Mucosa of descending colon (tissue), 3 donors: ENCODE data around the gene DNM1. TPM values are rescaled to one million over a fixed set of nuclear protein-coding genes. Genes with fewer than 3 reads are reported as not detected.

ENCODE experiments used
- ATAC-seq: fragments of 200-7000 bp; cut with Tn5 transposase; one replicate; pipeline ENCODE4 v1.9.1; 2020; ENCODE audit warnings: mild to moderate bottlenecking, moderate library complexity
- DNase-seq, 3 donors: peaks; one replicate each; pipeline ENCODE4 v3.0.0-alpha.2; 2020
- H3K36me3 ChIP-seq: fragments of 200-600 bp; one replicate; pipeline ENCODE4 v1.8.0; 2021; ENCODE audit warnings: low read depth, mild to moderate bottlenecking
- H3K4me1 ChIP-seq: fragments of 200-600 bp; one replicate; pipeline ENCODE4 v1.8.0; 2021; ENCODE audit warnings: low read depth, mild to moderate bottlenecking
- H3K4me3 ChIP-seq: fragments of 200-600 bp; one replicate; pipeline ENCODE4 v1.8.0; 2021; ENCODE audit warnings: mild to moderate bottlenecking
- H3K9me3 ChIP-seq: fragments of 200-600 bp; one replicate; pipeline ENCODE4 v1.8.0; 2021; ENCODE audit warnings: mild to moderate bottlenecking
- intact Hi-C, 2 donors: fragments of 100-400 bp; cut with DNase I in 1 of 2; cut with micrococcal nuclease in 1 of 2; formaldehyde crosslinking; loops; one replicate each; pipeline versions ENCODE4 v1.11.0 to v1.11.1; 2022; cut with DNase I, micrococcal nuclease
- total RNA-seq, 3 donors: library from RNA; stranded (reverse); fragmentation: NEBNext Ultra II Directional in 2 of 3; extraction: Animal tissue kit (Norgen Biotek cat#: 25700) in 2 of 3; gene quantifications; one replicate each; pipeline versions ENCODE4 v1.2.1 to v1.2.4, GENCODE V29; 2021 to 2023
- TF ChIP-seq, protein P1 (sequence below): fragments of 200-600 bp; IDR thresholded peaks from one replicate; pipeline ENCODE4 v1.8.0; 2022; ENCODE audit warnings: antibody characterized with exemption, mild to moderate bottlenecking
- donor health status: DM: no; HTN: no; CAD: no; lungs with moderate emphysema.
- donor health status: DM: no; HTN: no; CAD: no.
- donor health status: DM: no; HTN: yes; CAD: no.

Gene DNM1
- total RNA-seq, 3 donors from 2014 or later = 4.0 to 19.0 (median 6.7) TPM

DNA sequence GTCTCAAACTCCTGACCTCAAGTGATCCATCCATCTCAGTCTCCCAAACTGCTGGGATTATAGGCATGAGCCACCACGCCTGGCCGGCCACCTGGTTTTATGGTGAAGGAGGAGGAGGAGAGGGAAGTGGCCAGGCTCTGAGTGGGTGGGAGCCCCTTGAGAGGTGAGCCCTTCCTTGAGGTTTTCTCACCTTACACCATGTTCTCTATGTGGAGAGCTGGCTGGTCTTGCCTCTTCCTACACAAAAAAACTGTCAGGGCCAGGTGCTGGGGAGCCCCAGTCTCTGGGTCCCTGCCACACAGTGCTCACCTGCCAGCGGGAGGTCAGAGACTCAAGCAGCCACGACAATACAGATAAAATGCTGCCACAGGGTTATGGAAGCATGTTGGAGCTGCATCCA, 91.0 kb downstream of the DNM1 start:
- ATAC-seq (no peak), DNase-seq (no peak)
- intact Hi-C loops = no loop called here
- Histone ChIP-seq H3K9me3 (no peaks in the 10 kb centered on the region), H3K4me3 (no peak overlapping the region), H3K4me1 (peaks cover 11% of the 10 kb centered on the region), H3K36me3 (no peaks in the 10 kb centered on the region)
- TF ChIP-seq, protein P1, sequence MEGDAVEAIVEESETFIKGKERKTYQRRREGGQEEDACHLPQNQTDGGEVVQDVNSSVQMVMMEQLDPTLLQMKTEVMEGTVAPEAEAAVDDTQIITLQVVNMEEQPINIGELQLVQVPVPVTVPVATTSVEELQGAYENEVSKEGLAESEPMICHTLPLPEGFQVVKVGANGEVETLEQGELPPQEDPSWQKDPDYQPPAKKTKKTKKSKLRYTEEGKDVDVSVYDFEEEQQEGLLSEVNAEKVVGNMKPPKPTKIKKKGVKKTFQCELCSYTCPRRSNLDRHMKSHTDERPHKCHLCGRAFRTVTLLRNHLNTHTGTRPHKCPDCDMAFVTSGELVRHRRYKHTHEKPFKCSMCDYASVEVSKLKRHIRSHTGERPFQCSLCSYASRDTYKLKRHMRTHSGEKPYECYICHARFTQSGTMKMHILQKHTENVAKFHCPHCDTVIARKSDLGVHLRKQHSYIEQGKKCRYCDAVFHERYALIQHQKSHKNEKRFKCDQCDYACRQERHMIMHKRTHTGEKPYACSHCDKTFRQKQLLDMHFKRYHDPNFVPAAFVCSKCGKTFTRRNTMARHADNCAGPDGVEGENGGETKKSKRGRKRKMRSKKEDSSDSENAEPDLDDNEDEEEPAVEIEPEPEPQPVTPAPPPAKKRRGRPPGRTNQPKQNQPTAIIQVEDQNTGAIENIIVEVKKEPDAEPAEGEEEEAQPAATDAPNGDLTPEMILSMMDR = no peak

DNA sequence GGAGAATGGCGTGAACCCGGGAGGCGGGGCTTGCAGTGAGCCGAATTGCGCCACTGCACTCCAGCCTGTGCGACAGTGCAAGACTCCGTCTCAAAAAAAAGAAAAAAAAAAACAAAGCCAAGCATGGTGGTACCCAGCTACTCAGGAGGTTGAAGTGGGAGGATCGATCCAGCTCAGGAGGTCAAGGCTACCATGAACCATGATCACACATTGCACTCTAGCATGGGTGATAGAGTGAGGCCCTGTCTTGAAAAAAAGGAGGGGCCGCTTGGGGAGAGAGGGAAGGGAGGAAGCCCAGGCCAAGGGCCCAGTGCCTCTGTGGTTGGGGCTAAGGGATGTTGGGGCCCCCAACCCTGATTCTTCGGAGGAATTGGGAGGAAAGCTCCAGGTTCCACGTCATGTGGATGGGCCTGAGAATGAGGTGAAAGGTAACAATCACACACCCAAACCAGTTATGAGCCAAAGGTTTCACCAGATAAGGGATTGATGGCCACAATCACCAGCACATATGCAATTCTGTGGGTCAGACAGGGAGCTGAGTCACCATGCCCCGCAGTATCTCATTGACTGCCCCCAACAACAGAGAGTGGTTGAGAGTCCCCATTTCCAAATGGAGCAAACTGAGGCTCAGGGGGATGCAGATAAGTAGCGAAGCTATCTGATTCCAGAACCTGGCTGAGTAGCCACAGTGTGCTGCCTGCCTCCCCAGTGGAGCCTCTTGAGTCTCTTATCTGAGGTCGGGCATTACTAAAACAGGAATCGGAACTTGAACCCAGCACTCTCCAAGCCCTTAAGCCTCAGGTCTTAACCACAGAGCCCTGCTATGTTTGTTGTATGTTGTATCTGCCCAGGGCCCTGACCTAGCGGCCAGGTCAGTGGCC, 93.4 kb downstream of the DNM1 start:
- peak in 2 of 3 donors; percentile 35 to 65 for DNase-seq
- no peaks in the 10 kb centered on the region for H3K9me3 ChIP-seq
- peaks cover 11% of the 10 kb centered on the region for H3K4me1 ChIP-seq
- ATAC-seq = peak; percentile 80
- no peak overlapping the region for H3K4me3 ChIP-seq
- intact Hi-C loops = no loop called here
- H3K36me3 ChIP-seq = no peaks in the 10 kb centered on the region
- TF ChIP-seq, protein P1 = no peak

DNA sequence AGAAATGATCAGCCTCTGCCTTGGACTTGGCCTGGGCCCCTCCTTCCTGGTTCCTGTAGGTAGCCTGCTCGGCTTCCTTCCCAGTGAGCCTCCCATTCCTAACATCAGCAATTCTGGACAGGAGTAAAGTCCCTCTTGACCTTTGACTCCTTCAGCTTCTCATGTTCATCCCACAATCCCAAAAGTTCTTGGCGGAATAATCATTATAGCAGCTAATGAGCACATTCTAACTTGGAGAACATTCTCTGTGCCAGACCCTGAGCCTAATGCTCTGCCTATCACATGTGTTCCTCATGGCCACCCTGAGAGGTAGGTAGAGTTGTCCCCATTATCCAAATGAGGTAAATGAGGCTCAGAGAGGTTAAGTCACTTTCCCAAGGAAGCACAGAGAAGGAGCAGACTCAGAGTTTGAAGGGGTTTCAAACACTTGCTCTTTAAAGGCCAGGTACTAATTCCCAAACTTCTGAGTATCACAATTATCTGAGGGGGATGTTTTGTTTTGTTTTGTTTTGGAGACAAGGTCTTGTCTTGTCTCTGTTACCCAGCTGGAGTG, 94.1 kb downstream of the DNM1 start:
- TF ChIP-seq, protein P1 = no peak
- H3K4me1 ChIP-seq = peaks cover 11% of the 10 kb centered on the region
- no peak overlapping the region for H3K4me3 ChIP-seq
- ATAC-seq = peak; percentile 29
- no peaks in the 10 kb centered on the region for H3K9me3 ChIP-seq
- H3K36me3 ChIP-seq = no peaks in the 10 kb centered on the region
- no peak for DNase-seq
- intact Hi-C loops = no loop called here

DNA sequence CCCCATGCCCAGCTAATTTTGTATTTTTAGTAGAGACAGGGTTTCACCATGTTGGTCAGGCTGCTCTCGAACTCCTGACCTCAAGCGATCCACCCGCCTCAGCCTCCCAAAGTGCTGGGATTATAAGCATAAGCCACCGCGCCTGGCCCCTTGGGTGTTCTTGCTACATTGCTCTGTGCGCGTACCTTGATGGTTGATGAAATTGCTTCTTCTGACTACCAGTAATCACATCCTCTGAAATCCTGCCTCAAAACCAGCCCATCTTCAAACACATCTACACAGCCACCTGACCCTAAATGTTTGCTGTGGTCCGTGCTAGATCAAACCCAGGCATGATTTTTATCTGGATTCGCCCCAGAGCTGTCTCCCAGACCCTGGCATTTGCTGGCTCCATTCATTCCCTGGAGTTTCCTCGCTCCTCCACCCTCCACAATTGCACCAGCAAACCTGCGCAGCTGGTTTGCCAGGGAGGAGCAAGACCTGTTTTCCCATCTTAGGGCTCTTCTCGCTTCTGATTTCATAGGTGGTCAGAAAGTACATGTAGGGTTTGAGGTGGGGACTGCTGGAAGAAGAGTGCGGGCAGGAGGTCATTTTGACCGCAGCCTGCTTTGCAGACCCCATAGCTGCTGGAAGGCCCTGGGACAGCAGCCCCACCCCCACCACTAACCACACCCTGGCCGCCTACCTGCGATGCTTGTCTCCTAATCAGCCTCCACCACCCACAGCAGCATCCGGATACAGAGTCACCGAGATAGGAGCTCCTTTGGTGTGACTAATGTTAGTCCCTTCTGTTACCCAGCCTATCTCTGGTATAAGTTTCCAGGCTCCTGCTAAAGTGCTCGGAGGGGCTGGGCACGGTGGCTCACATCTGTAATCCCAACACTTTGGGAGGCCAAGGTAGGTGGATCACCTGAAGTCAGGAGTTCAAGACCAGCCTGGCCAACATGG, 95.6 kb downstream of the DNM1 start:
- DNase-seq = peak in 2 of 3 donors; percentile 56 to 59
- no peaks in the 10 kb centered on the region for H3K36me3 ChIP-seq
- peaks cover 11% of the 10 kb centered on the region for H3K4me1 ChIP-seq
- intact Hi-C loops = no loop called here
- TF ChIP-seq, protein P1 = no peak
- H3K4me3 ChIP-seq = no peak overlapping the region
- H3K9me3 ChIP-seq = no peaks in the 10 kb centered on the region
- ATAC-seq = peak; percentile 29

DNA sequence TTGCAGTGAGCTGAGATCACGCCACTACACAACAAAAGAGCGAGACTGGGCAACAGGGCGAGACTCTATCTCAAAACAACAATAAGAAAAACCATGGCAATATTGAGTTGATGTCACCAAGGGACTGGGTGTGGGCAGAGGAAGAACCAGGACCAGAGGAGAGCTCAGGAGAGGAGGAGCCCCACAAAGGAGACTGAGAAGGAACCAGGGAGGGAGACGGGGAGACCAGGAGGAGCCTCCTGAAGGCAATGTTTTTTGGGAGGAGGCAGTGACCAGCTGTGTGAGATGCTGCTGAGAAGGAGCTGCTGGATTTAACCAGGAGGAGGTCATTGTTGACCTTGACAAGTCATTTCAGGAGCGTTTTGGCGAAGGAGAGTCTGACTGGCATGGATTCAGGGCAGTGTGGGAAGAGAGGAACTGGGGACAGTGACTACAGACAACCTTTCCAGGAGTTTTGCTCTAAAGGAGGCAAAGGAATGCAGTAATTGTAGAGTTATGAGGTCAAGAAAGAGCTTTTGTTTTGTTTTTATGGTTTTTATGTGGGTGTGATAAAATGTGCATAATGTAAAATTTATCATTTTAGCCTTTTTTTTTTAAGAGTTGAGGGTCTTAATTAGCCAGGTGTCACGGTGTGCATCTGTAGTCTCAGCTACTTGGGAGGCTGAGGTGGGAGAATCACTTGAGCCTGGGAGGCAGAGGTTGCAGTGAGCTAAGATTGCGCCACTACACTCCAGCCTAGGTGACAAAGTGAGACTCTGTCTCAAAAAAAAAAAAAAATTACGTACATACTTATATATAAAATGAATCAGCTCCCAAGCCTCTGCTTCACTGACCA, 101.2 kb downstream of the DNM1 start:
- ATAC-seq (no peak), DNase-seq (no peak)
- no peak overlapping the region for H3K4me3 ChIP-seq
- H3K9me3 ChIP-seq = no peaks in the 10 kb centered on the region
- no peaks in the 10 kb centered on the region for H3K36me3 ChIP-seq
- no peaks in the 10 kb centered on the region for H3K4me1 ChIP-seq
- intact Hi-C loops = no loop called here
- TF ChIP-seq, protein P1 = no peak
